ENCODE data around the gene CDK12.

- TF ChIP-seq, protein P1, sequence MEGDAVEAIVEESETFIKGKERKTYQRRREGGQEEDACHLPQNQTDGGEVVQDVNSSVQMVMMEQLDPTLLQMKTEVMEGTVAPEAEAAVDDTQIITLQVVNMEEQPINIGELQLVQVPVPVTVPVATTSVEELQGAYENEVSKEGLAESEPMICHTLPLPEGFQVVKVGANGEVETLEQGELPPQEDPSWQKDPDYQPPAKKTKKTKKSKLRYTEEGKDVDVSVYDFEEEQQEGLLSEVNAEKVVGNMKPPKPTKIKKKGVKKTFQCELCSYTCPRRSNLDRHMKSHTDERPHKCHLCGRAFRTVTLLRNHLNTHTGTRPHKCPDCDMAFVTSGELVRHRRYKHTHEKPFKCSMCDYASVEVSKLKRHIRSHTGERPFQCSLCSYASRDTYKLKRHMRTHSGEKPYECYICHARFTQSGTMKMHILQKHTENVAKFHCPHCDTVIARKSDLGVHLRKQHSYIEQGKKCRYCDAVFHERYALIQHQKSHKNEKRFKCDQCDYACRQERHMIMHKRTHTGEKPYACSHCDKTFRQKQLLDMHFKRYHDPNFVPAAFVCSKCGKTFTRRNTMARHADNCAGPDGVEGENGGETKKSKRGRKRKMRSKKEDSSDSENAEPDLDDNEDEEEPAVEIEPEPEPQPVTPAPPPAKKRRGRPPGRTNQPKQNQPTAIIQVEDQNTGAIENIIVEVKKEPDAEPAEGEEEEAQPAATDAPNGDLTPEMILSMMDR (IDR thresholded peaks at IDR 0.05) = no peak
- no peak for TF ChIP-seq POLR2A (IDR thresholded peaks at IDR 0.05)
Measured at GRCh38 chr17:39473310-39473709, 12.0 kb downstream of the CDK12 start.

Measured in vagina (tissue), 2 donors.